Suprapubic skin (tissue), 4 donors: ENCODE measurements around the gene USP10. TPM values are rescaled to one million over a fixed set of nuclear protein-coding genes. Genes with fewer than 3 reads are reported as not detected.

Experiments used
- DNase-seq, 2 donors: peaks; one replicate each; pipeline ENCODE4 v3.0.0-alpha.2; 2019; ENCODE audit warnings: low spot score in 2 of 2
- H3K27ac ChIP-seq: fragments of 200-600 bp; sonication (generic); one replicate; pipeline ENCODE4 v1.5.1; 2019
- H3K27me3 ChIP-seq: fragments of 200-600 bp; sonication (generic); one replicate; pipeline ENCODE4 v1.5.1; 2019
- H3K36me3 ChIP-seq: fragments of 200-600 bp; sonication (generic); one replicate; pipeline ENCODE4 v1.5.1; 2019
- H3K4me1 ChIP-seq: fragments of 200-600 bp; sonication (generic); one replicate; pipeline ENCODE4 v1.5.1; 2019
- H3K4me3 ChIP-seq: fragments of 200-600 bp; sonication (generic); one replicate; pipeline ENCODE4 v1.5.1; 2019; ENCODE audit warnings: mild to moderate bottlenecking
- H3K9me3 ChIP-seq: fragments of 200-600 bp; sonication (generic); one replicate; pipeline ENCODE4 v1.5.1; 2019
- EP300 ChIP-seq: sonication (generic); formaldehyde crosslinking; IDR thresholded peaks from one replicate; pipeline ENCODE4 v1.6.1; 2017; ENCODE audit warnings: antibody characterized with exemption
- POLR2A ChIP-seq, 2 donors: fragments of 450-650 bp; IDR thresholded peaks; one replicate each; pipeline ENCODE4 v1.6.1; 2017; ENCODE audit warnings: antibody characterized with exemption in 2 of 2, mild to moderate bottlenecking in 2 of 2, moderate library complexity in 2 of 2
- POLR2AphosphoS5 ChIP-seq, 3 donors: sonication (generic); formaldehyde crosslinking; IDR thresholded peaks; one replicate each; pipeline ENCODE4 v1.6.1; 2017; ENCODE audit warnings: antibody characterized with exemption in 3 of 3
- WGBS: methylation state at CpG from one replicate; pipeline ENCODE4 v1.1.5; 2018; 5-methylcytosine and 5-hydroxymethylcytosine counted together
- total RNA-seq, 4 donors: library from RNA; depleted of rRNA; stranded (reverse); fragments of >200 nt; gene quantifications; one replicate each; pipeline ENCODE4 v1.1.0, GENCODE V29; 2016
- TF ChIP-seq, protein P1 (sequence below), 2 donors: fragments of 200-600 bp in 1 of 2; fragments of 450-650 bp in 1 of 2; sonication (generic) in 1 of 2; IDR thresholded peaks; one replicate each; pipeline ENCODE4 v1.5.1; 2016 to 2019; ENCODE audit warnings: antibody characterized with exemption in 2 of 2, mild to moderate bottlenecking in 1 of 2, moderate library complexity in 1 of 2

USP10 gene
- total RNA-seq, 4 donors from 2014 or later = 58.5 to 92.2 (median 69.8) TPM

DNA sequence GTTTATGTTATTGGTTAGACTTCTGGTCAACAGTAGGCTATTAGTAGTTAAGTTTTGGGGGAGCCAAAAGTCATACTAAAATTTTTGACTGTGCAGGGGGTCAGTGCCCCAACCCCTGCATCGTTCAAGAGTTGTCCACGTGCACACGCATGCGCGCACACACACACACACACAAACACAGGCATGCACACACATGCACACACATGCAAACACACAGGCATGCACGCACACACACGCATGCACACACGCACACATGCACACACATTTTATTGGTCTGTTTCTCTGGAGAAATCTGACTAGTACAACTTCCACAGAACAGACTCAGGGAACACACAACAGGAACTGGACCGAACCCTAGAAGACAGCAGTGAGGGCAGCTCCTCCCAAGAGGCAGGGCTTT lies 24.4 kb upstream of the USP10 start:
- no peaks in the 10 kb centered on the region for H3K4me1 ChIP-seq
- no peak overlapping the region for H3K4me3 ChIP-seq
- no peaks in the 10 kb centered on the region for H3K36me3 ChIP-seq
- no peak for DNase-seq
- H3K27me3 ChIP-seq = no peaks in the 10 kb centered on the region
- WGBS = 79% methylated on average over 9 of the region's 9 CpGs
- no peak overlapping the region for H3K27ac ChIP-seq
- no peaks in the 10 kb centered on the region for H3K9me3 ChIP-seq
- TF ChIP-seq, protein P1, sequence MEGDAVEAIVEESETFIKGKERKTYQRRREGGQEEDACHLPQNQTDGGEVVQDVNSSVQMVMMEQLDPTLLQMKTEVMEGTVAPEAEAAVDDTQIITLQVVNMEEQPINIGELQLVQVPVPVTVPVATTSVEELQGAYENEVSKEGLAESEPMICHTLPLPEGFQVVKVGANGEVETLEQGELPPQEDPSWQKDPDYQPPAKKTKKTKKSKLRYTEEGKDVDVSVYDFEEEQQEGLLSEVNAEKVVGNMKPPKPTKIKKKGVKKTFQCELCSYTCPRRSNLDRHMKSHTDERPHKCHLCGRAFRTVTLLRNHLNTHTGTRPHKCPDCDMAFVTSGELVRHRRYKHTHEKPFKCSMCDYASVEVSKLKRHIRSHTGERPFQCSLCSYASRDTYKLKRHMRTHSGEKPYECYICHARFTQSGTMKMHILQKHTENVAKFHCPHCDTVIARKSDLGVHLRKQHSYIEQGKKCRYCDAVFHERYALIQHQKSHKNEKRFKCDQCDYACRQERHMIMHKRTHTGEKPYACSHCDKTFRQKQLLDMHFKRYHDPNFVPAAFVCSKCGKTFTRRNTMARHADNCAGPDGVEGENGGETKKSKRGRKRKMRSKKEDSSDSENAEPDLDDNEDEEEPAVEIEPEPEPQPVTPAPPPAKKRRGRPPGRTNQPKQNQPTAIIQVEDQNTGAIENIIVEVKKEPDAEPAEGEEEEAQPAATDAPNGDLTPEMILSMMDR (IDR thresholded peaks at IDR 0.05) = no peak

DNA sequence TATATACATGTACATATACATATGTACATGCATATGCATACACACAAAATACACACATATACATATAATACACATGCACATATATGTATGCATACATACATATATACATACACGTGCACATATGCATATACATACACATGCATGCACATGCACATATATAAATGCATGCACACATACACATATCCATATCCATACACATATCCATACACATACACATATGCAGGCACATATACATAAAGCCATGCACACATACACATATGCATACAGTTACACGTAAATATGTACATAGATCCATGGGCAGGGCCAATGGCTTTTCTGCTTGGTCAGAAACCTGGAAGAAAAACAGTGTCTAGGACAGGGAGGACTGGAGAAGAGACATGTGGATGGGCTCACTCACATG lies 23.9 kb upstream of the USP10 start:
- no peak overlapping the region for H3K27ac ChIP-seq
- no peak overlapping the region for H3K4me3 ChIP-seq
- no peaks in the 10 kb centered on the region for H3K9me3 ChIP-seq
- WGBS = 91% methylated on average over 2 of the region's 2 CpGs
- no peak for DNase-seq
- no peaks in the 10 kb centered on the region for H3K27me3 ChIP-seq
- H3K4me1 ChIP-seq = no peaks in the 10 kb centered on the region
- TF ChIP-seq EP300 (no peak), POLR2A (IDR thresholded peaks at IDR 0.05) (no peak), POLR2AphosphoS5 (IDR thresholded peaks at IDR 0.05) (no peak)
- TF ChIP-seq, protein P1 (IDR thresholded peaks at IDR 0.05) = no peak
- H3K36me3 ChIP-seq = no peaks in the 10 kb centered on the region

DNA sequence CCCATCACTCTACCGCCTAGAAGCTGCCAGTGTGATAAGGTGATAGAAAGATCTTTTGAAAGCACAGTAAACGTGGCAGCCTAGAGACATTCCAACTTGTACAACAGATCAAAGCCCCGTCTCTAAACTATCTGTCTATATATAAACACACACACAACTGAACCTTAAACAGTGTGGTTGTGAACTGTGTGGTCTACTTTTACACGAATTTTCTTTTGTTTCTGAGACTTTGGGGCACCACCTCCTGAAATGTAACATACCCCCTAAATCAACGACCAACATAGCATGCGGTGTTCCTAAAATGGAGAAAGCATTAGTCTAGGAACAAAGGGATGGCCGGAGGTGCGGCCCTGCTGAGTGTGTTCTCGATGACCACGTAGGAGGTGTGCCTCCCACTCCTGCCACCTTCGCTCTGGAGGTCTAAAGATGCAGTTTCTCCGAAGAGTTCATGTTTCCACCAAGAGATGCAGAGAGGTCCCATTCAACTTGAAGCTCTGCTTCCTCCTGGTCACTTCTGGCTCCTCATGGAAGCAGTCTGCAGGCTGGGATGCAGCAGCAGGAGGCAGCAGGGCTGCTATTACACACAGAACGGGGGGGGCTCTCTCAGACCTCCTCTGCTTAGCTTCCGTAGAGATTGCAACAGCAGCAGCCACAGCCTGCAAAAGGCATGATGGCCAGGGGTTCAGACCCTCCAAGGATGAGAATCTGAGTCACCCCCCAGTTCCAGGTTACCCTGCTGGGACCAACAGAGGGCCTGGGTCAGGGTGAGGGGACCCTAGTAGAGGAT lies 22.6 kb upstream of the USP10 start:
- DNase-seq = no peak
- Histone ChIP-seq H3K9me3 (no peaks in the 10 kb centered on the region), H3K4me3 (no peak overlapping the region), H3K27me3 (no peaks in the 10 kb centered on the region), H3K4me1 (no peaks in the 10 kb centered on the region), H3K36me3 (no peaks in the 10 kb centered on the region), H3K27ac (no peak overlapping the region)
- WGBS = 77% methylated on average over 14 of the region's 14 CpGs
- TF ChIP-seq POLR2AphosphoS5 (IDR thresholded peaks at IDR 0.05) (no peak), POLR2A (IDR thresholded peaks at IDR 0.05) (no peak), EP300 (no peak)
- TF ChIP-seq, protein P1 (IDR thresholded peaks at IDR 0.05) = no peak

DNA sequence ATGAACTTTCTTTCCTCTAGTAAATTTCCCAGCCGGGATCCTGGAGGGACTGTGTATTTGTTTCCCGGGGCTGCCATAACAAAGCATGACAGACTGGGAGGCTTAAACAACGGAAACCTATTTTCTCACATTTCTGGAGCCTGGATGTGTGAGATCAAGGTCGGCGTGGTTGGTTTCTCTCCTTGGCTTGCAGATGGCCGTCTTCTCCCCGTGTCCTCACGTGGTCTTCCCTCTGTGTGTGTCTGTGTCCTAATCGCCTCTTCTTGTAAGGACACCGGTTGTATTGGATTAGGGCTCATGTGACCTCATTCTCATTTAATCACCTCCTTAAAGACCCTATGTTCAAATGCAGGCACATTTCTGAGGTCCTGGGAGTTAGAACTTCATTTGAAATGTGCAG lies 22.0 kb upstream of the USP10 start:
- Histone ChIP-seq H3K9me3 (no peaks in the 10 kb centered on the region), H3K27ac (no peak overlapping the region), H3K4me1 (no peaks in the 10 kb centered on the region), H3K36me3 (no peaks in the 10 kb centered on the region), H3K4me3 (no peak overlapping the region), H3K27me3 (no peaks in the 10 kb centered on the region)
- no peak for DNase-seq
- no peak for TF ChIP-seq EP300
- no peak for TF ChIP-seq POLR2A (IDR thresholded peaks at IDR 0.05)
- TF ChIP-seq, protein P1 (IDR thresholded peaks at IDR 0.05) = no peak
- TF ChIP-seq POLR2AphosphoS5 (IDR thresholded peaks at IDR 0.05) = no peak
- 91% methylated on average over 10 of the region's 10 CpGs for WGBS

DNA sequence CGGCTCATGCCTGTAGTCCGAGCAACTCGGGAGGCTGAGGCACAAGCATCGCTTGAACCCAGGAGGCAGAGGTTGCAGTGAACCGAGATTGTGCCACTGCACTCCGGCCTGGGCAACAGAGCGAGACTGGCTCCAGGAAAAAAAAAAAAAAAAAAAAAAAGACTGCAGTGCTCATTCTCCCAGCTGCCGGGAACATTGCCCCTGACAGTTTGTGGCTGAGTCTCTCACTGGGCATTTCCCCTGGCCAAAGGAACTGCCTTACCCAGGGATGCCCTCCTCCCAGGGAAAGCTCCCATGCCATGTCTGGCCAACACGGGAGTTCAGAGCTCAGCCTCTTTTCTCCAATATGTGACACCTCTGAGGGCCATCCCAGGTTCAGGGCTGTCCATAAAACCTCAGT lies 21.3 kb upstream of the USP10 start:
- H3K36me3 ChIP-seq = no peaks in the 10 kb centered on the region
- WGBS = 97% methylated on average over 9 of the region's 9 CpGs
- TF ChIP-seq POLR2AphosphoS5 (IDR thresholded peaks at IDR 0.05) = no peak
- TF ChIP-seq POLR2A (IDR thresholded peaks at IDR 0.05) = no peak

More for the DNA sequence above, 21.3 kb upstream of the USP10 start:
- no peak overlapping the region for H3K4me3 ChIP-seq
- DNase-seq = no peak
- no peaks in the 10 kb centered on the region for H3K4me1 ChIP-seq
- no peaks in the 10 kb centered on the region for H3K9me3 ChIP-seq
- no peak overlapping the region for H3K27ac ChIP-seq
- no peaks in the 10 kb centered on the region for H3K27me3 ChIP-seq
